WTC11 (cell line): ENCODE data around the gene RNF10. TPM values are rescaled to one million over a fixed set of nuclear protein-coding genes. Genes with fewer than 3 reads are reported as not detected.

Source experiments
- ATAC-seq: fragments of 200-7000 bp; cut with Tn5 transposase; 2 replicates; pipeline ENCODE4 v1.10.0; 2021; ENCODE audit warnings: mild to moderate bottlenecking, moderate library complexity
- CTCF ChIA-PET: fragments of 300-600 bp; sonication (Branson Sonifier 250); formaldehyde crosslinking; loops from one replicate; lab custom pipeline; 2021; ENCODE audit warnings: antibody characterized with exemption; lab: Charles Lee
- POLR2A ChIA-PET: fragments of 350-600 bp; sonication (Branson Sonifier 250); formaldehyde crosslinking; loops from one replicate; lab custom pipeline; 2021; ENCODE audit warnings: antibody characterized with exemption; lab: Charles Lee
- DNase-seq: peaks from one replicate; pipeline ENCODE4 v3.0.0; 2021; ENCODE audit warnings: low spot score
- H3K27ac Mint-ChIP-seq: 2 replicates; pipeline ENCODE4 v1.8.0; 2021; ENCODE audit warnings: mixed read lengths
- H3K27me3 Mint-ChIP-seq: 2 replicates; pipeline ENCODE4 v1.8.0; 2021; ENCODE audit warnings: low read depth, mild to moderate bottlenecking, moderate library complexity, mixed read lengths
- H3K36me3 Mint-ChIP-seq: 2 replicates; pipeline ENCODE4 v1.8.0; 2021; ENCODE audit warnings: mixed read lengths
- H3K4me1 Mint-ChIP-seq: 2 replicates; pipeline ENCODE4 v1.8.0; 2022; ENCODE audit warnings: mixed read lengths
- H3K4me3 Mint-ChIP-seq: 2 replicates; pipeline ENCODE4 v1.8.0; 2021; ENCODE audit warnings: mild to moderate bottlenecking, moderate library complexity, mixed read lengths
- H3K9me3 Mint-ChIP-seq: 2 replicates; pipeline ENCODE4 v1.8.0; 2021; ENCODE audit warnings: mixed read lengths
- ATF1 ChIP-seq: sonication (generic); formaldehyde crosslinking; IDR thresholded peaks from 2 replicates; pipeline ENCODE4 v1.8.1; 2023; ENCODE audit warnings: mild to moderate bottlenecking, moderate library complexity, missing genetic modification reagents
- ELF4 ChIP-seq: sonication (generic); formaldehyde crosslinking; IDR thresholded peaks from 2 replicates; pipeline ENCODE4 v1.8.1; 2022; ENCODE audit warnings: low read depth, mild to moderate bottlenecking, moderate library complexity, missing genetic modification reagents
- FOXJ3 ChIP-seq: sonication (generic); formaldehyde crosslinking; IDR thresholded peaks from 2 replicates; pipeline ENCODE4 v1.9.0; 2021; ENCODE audit warnings: missing genetic modification reagents, mild to moderate bottlenecking, borderline replicate concordance
- FOXK1 ChIP-seq: sonication (generic); formaldehyde crosslinking; IDR thresholded peaks from 2 replicates; pipeline ENCODE4 v1.8.0; 2022; ENCODE audit warnings: mild to moderate bottlenecking, moderate library complexity, missing genetic modification reagents
- JAZF1 ChIP-seq: fragments of 250-450 bp; sonication (Bioruptor Pico); IDR thresholded peaks from 2 replicates; pipeline ENCODE4 v1.9.0; 2021; ENCODE audit warnings: moderate library complexity, mild to moderate bottlenecking, inconsistent platforms
- NFE2L1 ChIP-seq: sonication (generic); formaldehyde crosslinking; IDR thresholded peaks from 2 replicates; pipeline ENCODE4 v1.8.1; 2023; ENCODE audit warnings: missing genetic modification reagents
- SMAD3 ChIP-seq: sonication (generic); formaldehyde crosslinking; IDR thresholded peaks from 2 replicates; pipeline ENCODE4 v1.8.0; 2022; ENCODE audit warnings: missing genetic modification reagents, mild to moderate bottlenecking, borderline replicate concordance
- SP1 ChIP-seq: sonication (generic); formaldehyde crosslinking; conservative IDR thresholded peaks from 2 replicates; pipeline ENCODE4 v1.8.1; 2022; ENCODE audit warnings: missing genetic modification reagents
- TP53 ChIP-seq: sonication (generic); formaldehyde crosslinking; IDR thresholded peaks from 2 replicates; pipeline ENCODE4 v1.8.1; 2023; ENCODE audit warnings: mild to moderate bottlenecking, missing genetic modification reagents
- ZNF121 ChIP-seq: sonication (generic); formaldehyde crosslinking; IDR thresholded peaks from 2 replicates; pipeline ENCODE4 v1.8.0; 2023; ENCODE audit warnings: missing genetic modification reagents
- ZNF138 ChIP-seq: sonication (generic); formaldehyde crosslinking; conservative IDR thresholded peaks from 2 replicates; pipeline ENCODE4 v1.8.1; 2022; ENCODE audit warnings: mild to moderate bottlenecking, moderate library complexity, missing genetic modification reagents
- total RNA-seq: library from RNA; stranded (reverse); gene quantifications from 3 replicates; pipeline ENCODE4 v1.2.3, GENCODE V29; 2021
- TF ChIP-seq, protein P1 (sequence below): sonication (generic); formaldehyde crosslinking; IDR thresholded peaks from 2 replicates; pipeline ENCODE4 v1.8.0; 2022; ENCODE audit warnings: mild to moderate bottlenecking, missing genetic modification reagents
- TF ChIP-seq, protein P2 (sequence below): sonication (generic); formaldehyde crosslinking; IDR thresholded peaks from 2 replicates; pipeline ENCODE4 v1.8.0; 2022; ENCODE audit warnings: mild to moderate bottlenecking, missing genetic modification reagents
- TF ChIP-seq, protein P3 (sequence below): sonication (generic); formaldehyde crosslinking; IDR thresholded peaks from 2 replicates; pipeline ENCODE4 v1.8.1; 2023; ENCODE audit warnings: mild to moderate bottlenecking, missing genetic modification reagents
- TF ChIP-seq, protein P4 (sequence below): sonication (generic); formaldehyde crosslinking; IDR thresholded peaks from 2 replicates; pipeline ENCODE4 v1.8.1; 2022; ENCODE audit warnings: mild to moderate bottlenecking, missing genetic modification reagents, moderate library complexity, borderline replicate concordance
- TF ChIP-seq, protein P5 (sequence below): fragments of 250-450 bp; sonication (Bioruptor Pico); IDR thresholded peaks from 2 replicates; pipeline ENCODE4 v1.9.0; 2021; ENCODE audit warnings: moderate library complexity, mild to moderate bottlenecking, inconsistent platforms, borderline replicate concordance
- TF ChIP-seq, protein P6 (sequence below): sonication (generic); formaldehyde crosslinking; IDR thresholded peaks from 2 replicates; pipeline ENCODE4 v1.8.0; 2022; ENCODE audit warnings: mild to moderate bottlenecking, missing genetic modification reagents
- TF ChIP-seq, protein P7 (sequence below): sonication (generic); formaldehyde crosslinking; IDR thresholded peaks from 2 replicates; pipeline ENCODE4 v1.8.1; 2022; ENCODE audit warnings: missing genetic modification reagents, borderline replicate concordance
- TF ChIP-seq, protein P8 (sequence below): sonication (generic); formaldehyde crosslinking; IDR thresholded peaks from 2 replicates; pipeline ENCODE4 v1.8.0; 2023; ENCODE audit warnings: missing genetic modification reagents

RNF10 gene
- total RNA-seq, 1 experiment from 2014 or later, result 160 TPM

DNA sequence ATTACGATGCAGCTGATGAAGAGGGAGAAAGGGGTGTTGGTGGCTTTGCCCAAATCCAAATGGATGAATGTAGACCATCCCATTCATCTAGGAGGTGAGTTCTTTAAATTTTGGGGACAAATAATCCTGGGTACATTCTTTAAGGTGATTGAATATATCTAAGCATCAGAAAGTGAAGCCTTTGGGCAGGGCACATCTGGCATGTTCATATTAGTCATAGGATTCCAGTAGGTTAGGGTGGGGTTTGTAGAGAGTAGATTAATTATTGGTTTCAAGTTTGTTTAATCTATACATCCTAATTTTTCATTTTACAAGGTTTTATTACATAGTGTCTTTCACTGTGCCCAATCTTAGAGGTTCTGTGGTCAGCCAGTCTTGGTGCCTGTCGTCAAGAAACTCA lies 23.4 kb downstream of the RNF10 start (continued):
- TF ChIP-seq, protein P1, sequence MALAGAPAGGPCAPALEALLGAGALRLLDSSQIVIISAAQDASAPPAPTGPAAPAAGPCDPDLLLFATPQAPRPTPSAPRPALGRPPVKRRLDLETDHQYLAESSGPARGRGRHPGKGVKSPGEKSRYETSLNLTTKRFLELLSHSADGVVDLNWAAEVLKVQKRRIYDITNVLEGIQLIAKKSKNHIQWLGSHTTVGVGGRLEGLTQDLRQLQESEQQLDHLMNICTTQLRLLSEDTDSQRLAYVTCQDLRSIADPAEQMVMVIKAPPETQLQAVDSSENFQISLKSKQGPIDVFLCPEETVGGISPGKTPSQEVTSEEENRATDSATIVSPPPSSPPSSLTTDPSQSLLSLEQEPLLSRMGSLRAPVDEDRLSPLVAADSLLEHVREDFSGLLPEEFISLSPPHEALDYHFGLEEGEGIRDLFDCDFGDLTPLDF (CRISPR knock-in tag), result no peak
- TF ChIP-seq, protein P2, sequence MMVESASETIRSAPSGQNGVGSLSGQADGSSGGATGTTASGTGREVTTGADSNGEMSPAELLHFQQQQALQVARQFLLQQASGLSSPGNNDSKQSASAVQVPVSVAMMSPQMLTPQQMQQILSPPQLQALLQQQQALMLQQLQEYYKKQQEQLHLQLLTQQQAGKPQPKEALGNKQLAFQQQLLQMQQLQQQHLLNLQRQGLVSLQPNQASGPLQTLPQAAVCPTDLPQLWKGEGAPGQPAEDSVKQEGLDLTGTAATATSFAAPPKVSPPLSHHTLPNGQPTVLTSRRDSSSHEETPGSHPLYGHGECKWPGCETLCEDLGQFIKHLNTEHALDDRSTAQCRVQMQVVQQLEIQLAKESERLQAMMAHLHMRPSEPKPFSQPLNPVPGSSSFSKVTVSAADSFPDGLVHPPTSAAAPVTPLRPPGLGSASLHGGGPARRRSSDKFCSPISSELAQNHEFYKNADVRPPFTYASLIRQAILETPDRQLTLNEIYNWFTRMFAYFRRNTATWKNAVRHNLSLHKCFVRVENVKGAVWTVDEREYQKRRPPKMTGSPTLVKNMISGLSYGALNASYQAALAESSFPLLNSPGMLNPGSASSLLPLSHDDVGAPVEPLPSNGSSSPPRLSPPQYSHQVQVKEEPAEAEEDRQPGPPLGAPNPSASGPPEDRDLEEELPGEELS (CRISPR knock-in tag), result no peak
- TF ChIP-seq SP1 (CRISPR knock-in tag) (no peak), ZNF138 (no peak)
- TF ChIP-seq, protein P3, sequence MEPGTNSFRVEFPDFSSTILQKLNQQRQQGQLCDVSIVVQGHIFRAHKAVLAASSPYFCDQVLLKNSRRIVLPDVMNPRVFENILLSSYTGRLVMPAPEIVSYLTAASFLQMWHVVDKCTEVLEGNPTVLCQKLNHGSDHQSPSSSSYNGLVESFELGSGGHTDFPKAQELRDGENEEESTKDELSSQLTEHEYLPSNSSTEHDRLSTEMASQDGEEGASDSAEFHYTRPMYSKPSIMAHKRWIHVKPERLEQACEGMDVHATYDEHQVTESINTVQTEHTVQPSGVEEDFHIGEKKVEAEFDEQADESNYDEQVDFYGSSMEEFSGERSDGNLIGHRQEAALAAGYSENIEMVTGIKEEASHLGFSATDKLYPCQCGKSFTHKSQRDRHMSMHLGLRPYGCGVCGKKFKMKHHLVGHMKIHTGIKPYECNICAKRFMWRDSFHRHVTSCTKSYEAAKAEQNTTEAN, result no peak
- TF ChIP-seq, protein P4, sequence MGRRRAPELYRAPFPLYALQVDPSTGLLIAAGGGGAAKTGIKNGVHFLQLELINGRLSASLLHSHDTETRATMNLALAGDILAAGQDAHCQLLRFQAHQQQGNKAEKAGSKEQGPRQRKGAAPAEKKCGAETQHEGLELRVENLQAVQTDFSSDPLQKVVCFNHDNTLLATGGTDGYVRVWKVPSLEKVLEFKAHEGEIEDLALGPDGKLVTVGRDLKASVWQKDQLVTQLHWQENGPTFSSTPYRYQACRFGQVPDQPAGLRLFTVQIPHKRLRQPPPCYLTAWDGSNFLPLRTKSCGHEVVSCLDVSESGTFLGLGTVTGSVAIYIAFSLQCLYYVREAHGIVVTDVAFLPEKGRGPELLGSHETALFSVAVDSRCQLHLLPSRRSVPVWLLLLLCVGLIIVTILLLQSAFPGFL (CRISPR knock-in tag), result no peak

DNA sequence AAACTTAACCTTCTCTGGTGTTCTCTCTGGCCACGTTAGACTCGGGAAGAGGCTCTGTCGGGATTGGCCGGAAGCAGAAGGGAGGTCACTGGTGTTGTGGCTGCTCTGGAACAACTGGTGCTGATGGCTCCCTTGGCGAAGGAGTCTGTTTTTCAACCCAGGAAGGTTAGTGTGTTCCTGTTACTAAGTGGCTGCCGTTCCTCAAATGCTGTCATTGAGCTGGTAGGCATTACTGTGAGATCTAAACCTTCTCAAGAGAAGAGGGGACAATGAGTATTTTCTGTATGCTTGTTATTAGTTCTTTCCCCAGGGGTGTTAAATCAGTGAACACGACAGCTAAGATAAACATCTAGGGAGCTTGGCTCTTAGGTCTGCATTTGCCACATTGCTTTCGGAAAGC lies 28.8 kb downstream of the RNF10 start:
- TF ChIP-seq SMAD3 (CRISPR knock-in tag), result no peak
- TF ChIP-seq, protein P5, sequence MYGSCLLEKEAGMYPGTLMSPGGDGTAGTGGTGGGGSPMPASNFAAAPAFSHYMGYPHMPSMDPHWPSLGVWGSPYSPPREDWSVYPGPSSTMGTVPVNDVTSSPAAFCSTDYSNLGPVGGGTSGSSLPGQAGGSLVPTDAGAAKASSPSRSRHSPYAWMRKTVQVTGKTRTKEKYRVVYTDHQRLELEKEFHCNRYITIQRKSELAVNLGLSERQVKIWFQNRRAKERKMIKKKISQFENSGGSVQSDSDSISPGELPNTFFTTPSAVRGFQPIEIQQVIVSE (CRISPR knock-in tag), result no peak
- no peak for TF ChIP-seq FOXK1 (CRISPR knock-in tag)
- no peak for TF ChIP-seq ZNF121
- no peak for TF ChIP-seq FOXJ3 (CRISPR knock-in tag)
- no peak for TF ChIP-seq JAZF1 (CRISPR knock-in tag)
- no peak for TF ChIP-seq ELF4 (CRISPR knock-in tag)
- TF ChIP-seq, protein P6, sequence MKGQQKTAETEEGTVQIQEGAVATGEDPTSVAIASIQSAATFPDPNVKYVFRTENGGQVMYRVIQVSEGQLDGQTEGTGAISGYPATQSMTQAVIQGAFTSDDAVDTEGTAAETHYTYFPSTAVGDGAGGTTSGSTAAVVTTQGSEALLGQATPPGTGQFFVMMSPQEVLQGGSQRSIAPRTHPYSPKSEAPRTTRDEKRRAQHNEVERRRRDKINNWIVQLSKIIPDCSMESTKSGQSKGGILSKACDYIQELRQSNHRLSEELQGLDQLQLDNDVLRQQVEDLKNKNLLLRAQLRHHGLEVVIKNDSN (CRISPR knock-in tag), result no peak
- TF ChIP-seq, protein P7, sequence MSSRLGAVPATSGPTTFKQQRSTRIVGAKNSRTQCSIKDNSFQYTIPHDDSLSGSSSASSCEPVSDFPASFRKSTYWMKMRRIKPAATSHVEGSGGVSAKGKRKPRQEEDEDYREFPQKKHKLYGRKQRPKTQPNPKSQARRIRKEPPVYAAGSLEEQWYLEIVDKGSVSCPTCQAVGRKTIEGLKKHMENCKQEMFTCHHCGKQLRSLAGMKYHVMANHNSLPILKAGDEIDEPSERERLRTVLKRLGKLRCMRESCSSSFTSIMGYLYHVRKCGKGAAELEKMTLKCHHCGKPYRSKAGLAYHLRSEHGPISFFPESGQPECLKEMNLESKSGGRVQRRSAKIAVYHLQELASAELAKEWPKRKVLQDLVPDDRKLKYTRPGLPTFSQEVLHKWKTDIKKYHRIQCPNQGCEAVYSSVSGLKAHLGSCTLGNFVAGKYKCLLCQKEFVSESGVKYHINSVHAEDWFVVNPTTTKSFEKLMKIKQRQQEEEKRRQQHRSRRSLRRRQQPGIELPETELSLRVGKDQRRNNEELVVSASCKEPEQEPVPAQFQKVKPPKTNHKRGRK (CRISPR knock-in tag), result no peak
- no peak for TF ChIP-seq ATF1 (CRISPR knock-in tag)
- TF ChIP-seq, protein P8, sequence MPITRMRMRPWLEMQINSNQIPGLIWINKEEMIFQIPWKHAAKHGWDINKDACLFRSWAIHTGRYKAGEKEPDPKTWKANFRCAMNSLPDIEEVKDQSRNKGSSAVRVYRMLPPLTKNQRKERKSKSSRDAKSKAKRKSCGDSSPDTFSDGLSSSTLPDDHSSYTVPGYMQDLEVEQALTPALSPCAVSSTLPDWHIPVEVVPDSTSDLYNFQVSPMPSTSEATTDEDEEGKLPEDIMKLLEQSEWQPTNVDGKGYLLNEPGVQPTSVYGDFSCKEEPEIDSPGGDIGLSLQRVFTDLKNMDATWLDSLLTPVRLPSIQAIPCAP (CRISPR knock-in tag), result no peak
- no peak for TF ChIP-seq NFE2L1
- no peak for TF ChIP-seq TP53 (CRISPR knock-in tag)
- H3K4me1 Mint-ChIP-seq, result no peaks in the 10 kb centered on the region
- no peak for DNase-seq
- H3K27me3 Mint-ChIP-seq, result no peaks in the 10 kb centered on the region
- ATAC-seq, result no peak
- ChIA-PET POLR2A (no interaction called here), CTCF (no interaction called here)
- no peak overlapping the region for H3K4me3 Mint-ChIP-seq
- no peak overlapping the region for H3K27ac Mint-ChIP-seq
- H3K9me3 Mint-ChIP-seq, result no peaks in the 10 kb centered on the region
- H3K36me3 Mint-ChIP-seq, result peaks cover 75% of the 10 kb centered on the region
